HUES48 (cell line): ENCODE measurements around the gene ZNF878.

Source experiments
- H3K27ac ChIP-seq: one replicate; pipeline ENCODE4 v1.7.0; 2013; ENCODE audit warnings: low read depth, low read length, inconsistent platforms
- H3K27me3 ChIP-seq: 2 replicates; pipeline ENCODE4 v1.6.1; 2013; ENCODE audit warnings: mild to moderate bottlenecking, low read length; ENCODE audit not compliant: control insufficient read depth, insufficient read depth
- H3K36me3 ChIP-seq: 2 replicates; pipeline ENCODE4 v1.6.1; 2013; ENCODE audit warnings: low read length; ENCODE audit not compliant: control insufficient read depth, insufficient read depth
- H3K4me1 ChIP-seq: 2 replicates; pipeline ENCODE4 v1.6.1; 2013; ENCODE audit warnings: mild to moderate bottlenecking, low read length; ENCODE audit not compliant: control insufficient read depth, insufficient read depth
- H3K4me3 ChIP-seq: 2 replicates; pipeline ENCODE4 v1.5.1; 2013; ENCODE audit warnings: mild to moderate bottlenecking, low read depth, low read length
- H3K9ac ChIP-seq: 2 replicates; pipeline ENCODE4 v1.6.1; 2013; ENCODE audit warnings: mild to moderate bottlenecking, low read depth, low read length, moderate library complexity
- H3K9me3 ChIP-seq: 2 replicates; pipeline ENCODE4 v1.6.1; 2013; ENCODE audit warnings: low read length; ENCODE audit not compliant: control insufficient read depth, insufficient read depth

The ZNF878 gene

GRCh38 chr19:12034620-12035019, 18.1 kb downstream of the ZNF878 start:
- peak overlapping the region; percentile 76 for H3K4me3 ChIP-seq

GRCh38 chr19:12034198-12034597, 18.6 kb downstream of the ZNF878 start:
- peak overlapping the region; percentile 76 for H3K4me3 ChIP-seq
- H3K4me1 ChIP-seq, result peaks cover 13% of the 10 kb centered on the region; the same call in 1 of the 2 replicates
- peaks cover 5% of the 10 kb centered on the region for H3K9me3 ChIP-seq
- no peak overlapping the region for H3K9ac ChIP-seq
- H3K36me3 ChIP-seq, result peaks cover 8% of the 10 kb centered on the region; the same call in 1 of the 2 replicates
- H3K27me3 ChIP-seq, result peaks cover 9% of the 10 kb centered on the region
- H3K27ac ChIP-seq, result no peak overlapping the region

More at GRCh38 chr19:12034620-12035019, 18.1 kb downstream of the ZNF878 start:
- peaks cover 9% of the 10 kb centered on the region for H3K27me3 ChIP-seq
- H3K9me3 ChIP-seq, result peaks cover 1% of the 10 kb centered on the region
- no peak overlapping the region for H3K27ac ChIP-seq
- no peak overlapping the region for H3K9ac ChIP-seq
- H3K36me3 ChIP-seq, result peaks cover 6% of the 10 kb centered on the region; the same call in 1 of the 2 replicates
- H3K4me1 ChIP-seq, result peaks cover 13% of the 10 kb centered on the region; the same call in 1 of the 2 replicates

GRCh38 chr19:12015753-12016116, 37.0 kb downstream of the ZNF878 start:
- Histone ChIP-seq H3K9me3 (peaks cover 86% of the 10 kb centered on the region), H3K4me3 (peak overlapping the region; percentile 29; the same call in 1 of the 2 replicates), H3K36me3 (peaks cover 51% of the 10 kb centered on the region), H3K27ac (peak overlapping the region; percentile 59), H3K9ac (no peak overlapping the region), H3K4me1 (no peaks in the 10 kb centered on the region), H3K27me3 (no peaks in the 10 kb centered on the region)

GRCh38 chr19:12015015-12015752, 37.6 kb downstream of the ZNF878 start:
- Histone ChIP-seq H3K9ac (no peak overlapping the region), H3K4me1 (no peaks in the 10 kb centered on the region), H3K4me3 (peak overlapping the region; percentile 29; the same call in 1 of the 2 replicates), H3K9me3 (peaks cover 85% of the 10 kb centered on the region), H3K27me3 (no peaks in the 10 kb centered on the region), H3K27ac (no peak overlapping the region), H3K36me3 (peaks cover 51% of the 10 kb centered on the region)

- no peaks in the 10 kb centered on the region for H3K27me3 ChIP-seq
- H3K9me3 ChIP-seq, result no peaks in the 10 kb centered on the region
- H3K27ac ChIP-seq, result no peak overlapping the region
- H3K4me1 ChIP-seq, result no peaks in the 10 kb centered on the region
- peaks cover 11% of the 10 kb centered on the region; the same call in 1 of the 2 replicates for H3K36me3 ChIP-seq
- H3K4me3 ChIP-seq, result no peak overlapping the region
- H3K9ac ChIP-seq, result no peak overlapping the region
Measured at GRCh38 chr19:12000152-12000981, 52.4 kb downstream of the ZNF878 start.

GRCh38 chr19:11995174-11995573, 57.6 kb downstream of the ZNF878 start:
- peaks cover 6% of the 10 kb centered on the region; the same call in 1 of the 2 replicates for H3K36me3 ChIP-seq

More at GRCh38 chr19:11995174-11995573, 57.6 kb downstream of the ZNF878 start:
- H3K4me1 ChIP-seq, result no peaks in the 10 kb centered on the region
- no peaks in the 10 kb centered on the region for H3K9me3 ChIP-seq
- H3K27ac ChIP-seq, result no peak overlapping the region
- H3K27me3 ChIP-seq, result no peaks in the 10 kb centered on the region
- H3K4me3 ChIP-seq, result no peak overlapping the region
- no peak overlapping the region for H3K9ac ChIP-seq
